Activated CD4-positive, alpha-beta T cell treated with anti-CD3 and anti-CD28 coated beads, Interleukin-2, Interleukin-4, amounts not matched to agents 100 ng/mL and 50 ng/mL, durations not matched to agents 16 hours and 8 hours (primary cell): ENCODE measurements around the gene CCL2.

Experiments used
- DNase-seq: peaks from one replicate; pipeline ENCODE4 v3.0.0-alpha.2; 2020; ENCODE audit warnings: low spot score

The CCL2 gene

GRCh38 chr17:34265711-34266110 is 10.6 kb downstream of the CCL2 start:
- DNase-seq, result no peak

- no peak for DNase-seq
Measured at GRCh38 chr17:34269969-34270368, 14.9 kb downstream of the CCL2 start, which contains the start of gene CCL7. Gene CCL7, plus strand, starts transcription at chr17:34270221. Its CDS starts 70 bp downstream, at chr17:34270291.

GRCh38 chr17:34275881-34276280 is 20.8 kb downstream of the CCL2 start:
- no peak for DNase-seq

- DNase-seq, result no peak
Measured at GRCh38 chr17:34276826-34277225, 21.7 kb downstream of the CCL2 start.

GRCh38 chr17:34283571-34283970 is 28.5 kb downstream of the CCL2 start:
- no peak for DNase-seq

- no peak for DNase-seq
Measured at GRCh38 chr17:34285286-34285792, 30.3 kb downstream of the CCL2 start, which contains the start of gene CCL11. Gene CCL11, plus strand, starts transcription at chr17:34285742. Its CDS starts 67 bp downstream, at chr17:34285809.

- no peak for DNase-seq
Measured at GRCh38 chr17:34287875-34288274, 32.8 kb downstream of the CCL2 start.

- DNase-seq, result no peak
Measured at GRCh38 chr17:34290586-34290985, 35.5 kb downstream of the CCL2 start.

GRCh38 chr17:34291721-34292348 is 36.8 kb downstream of the CCL2 start:
- peak; percentile 17 for DNase-seq

- DNase-seq, result no peak
Measured at GRCh38 chr17:34299027-34299426, 43.9 kb downstream of the CCL2 start.

- DNase-seq, result no peak
Measured at GRCh38 chr17:34299956-34300577, 45.0 kb downstream of the CCL2 start.

- peak; percentile 32 for DNase-seq
Measured at GRCh38 chr17:34300652-34301370, 45.7 kb downstream of the CCL2 start.

GRCh38 chr17:34301986-34302385 is 46.9 kb downstream of the CCL2 start:
- DNase-seq, result no peak

- DNase-seq, result no peak
Measured at GRCh38 chr17:34302636-34303035, 47.6 kb downstream of the CCL2 start.

GRCh38 chr17:34303606-34304005 is 48.5 kb downstream of the CCL2 start:
- no peak for DNase-seq

GRCh38 chr17:34305061-34305460 is 50.0 kb downstream of the CCL2 start:
- DNase-seq, result no peak

- DNase-seq, result no peak
Measured at GRCh38 chr17:34305606-34306005, 50.5 kb downstream of the CCL2 start.

- DNase-seq, result no peak
Measured at GRCh38 chr17:34306466-34306865, 51.4 kb downstream of the CCL2 start.
